HFF-Myc (cell line): ENCODE measurements around the gene AXIN1.

ENCODE experiments used
- DNase-seq: peaks from one replicate; pipeline ENCODE4 v3.0.0-alpha.2; 2011; ENCODE audit warnings: low read depth; ENCODE audit errors: extremely low read depth
- H3K4me3 ChIP-seq: replicated peaks from 2 replicates; pipeline ENCODE4 v1.5.1; 2011; ENCODE audit warnings: low read depth, mild to moderate bottlenecking, control low read depth, low read length
- CTCF ChIP-seq: IDR thresholded peaks from 2 replicates; pipeline ENCODE4 v1.5.1; 2012; ENCODE audit warnings: mild to moderate bottlenecking, low read depth, low read length, control low read depth; ENCODE audit errors: missing control alignments

AXIN1 gene

GRCh38 chr16:361872-362701 lies 9.6 kb upstream of the AXIN1 start:
- TF ChIP-seq CTCF: peak; percentile 85
- DNase-seq: peak; percentile 37
- H3K4me3 ChIP-seq: no peak overlapping the region

GRCh38 chr16:361341-361871 lies 8.9 kb upstream of the AXIN1 start:
- H3K4me3 ChIP-seq: no peak overlapping the region
- no peak for TF ChIP-seq CTCF
- DNase-seq: no peak

- no peak for DNase-seq
- H3K4me3 ChIP-seq: no peak overlapping the region
- TF ChIP-seq CTCF: no peak
Measured at GRCh38 chr16:360698-361336, 8.3 kb upstream of the AXIN1 start.

GRCh38 chr16:359871-360697 lies 7.6 kb upstream of the AXIN1 start:
- no peak for DNase-seq
- H3K4me3 ChIP-seq: no peak overlapping the region
- no peak for TF ChIP-seq CTCF

GRCh38 chr16:359067-359763 lies 6.7 kb upstream of the AXIN1 start:
- no peak overlapping the region for H3K4me3 ChIP-seq
- TF ChIP-seq CTCF: no peak
- no peak for DNase-seq

GRCh38 chr16:356741-357140 lies 4.2 kb upstream of the AXIN1 start:
- no peak overlapping the region for H3K4me3 ChIP-seq
- TF ChIP-seq CTCF: no peak
- no peak for DNase-seq
